Esophagus muscularis mucosa (tissue), 4 donors: ENCODE measurements around the gene LARGE1.

Experiments
- CTCF ChIP-seq, 3 experiments: fragments of 200-600 bp in 2 of 3; fragments of 450-650 bp in 1 of 3; sonication (generic) in 2 of 3; IDR thresholded peaks; one replicate each; pipeline ENCODE4 v1.5.1; 2017 to 2019; ENCODE audit warnings: antibody characterized with exemption in 3 of 3, mild to moderate bottlenecking in 2 of 3, moderate library complexity in 1 of 3
- EP300 ChIP-seq: sonication (generic); formaldehyde crosslinking; IDR thresholded peaks from one replicate; pipeline ENCODE4 v1.6.1; 2017; ENCODE audit warnings: antibody characterized with exemption
- POLR2A ChIP-seq: fragments of 450-650 bp; IDR thresholded peaks from one replicate; pipeline ENCODE4 v1.6.1; 2017; ENCODE audit warnings: antibody characterized with exemption, moderate library complexity, mild to moderate bottlenecking, low read depth
- POLR2AphosphoS5 ChIP-seq, 2 donors: sonication (generic); formaldehyde crosslinking; IDR thresholded peaks; one replicate each; pipeline ENCODE4 v1.6.1; 2017; ENCODE audit warnings: antibody characterized with exemption in 2 of 2

- TF ChIP-seq EP300, result no peak
- TF ChIP-seq CTCF (IDR thresholded peaks at IDR 0.05), result no peak
- TF ChIP-seq POLR2AphosphoS5 (IDR thresholded peaks at IDR 0.05), result peak; percentile 71 to 80
- TF ChIP-seq POLR2A, result no peak
Measured at GRCh38 chr22:33811686-33812085, 108.6 kb downstream of the LARGE1 start.
